Endothelial cell of umbilical vein (primary cell): ENCODE data around the gene CFAP100. TPM values are rescaled to one million over a fixed set of nuclear protein-coding genes. Genes with fewer than 3 reads are reported as not detected.

Experiments
- BruUV-seq: library from RNA; stranded (reverse); fragments of 400-500 nt; replicated peaks from 2 replicates; lab custom pipeline; 2021; lab: Mats Ljungman, UMichigan
- CTCF ChIA-PET: fragments of 300-600, 350-600 bp; sonication (Branson Sonifier 250); formaldehyde crosslinking; loops from one replicate; lab custom pipeline; 2021; ENCODE audit warnings: antibody characterized with exemption, inconsistent platforms; lab: Charles Lee
- POLR2A ChIA-PET: fragments of 300-600, 350-600 bp; sonication (Branson Sonifier 250); formaldehyde crosslinking; loops from one replicate; lab custom pipeline; 2021; ENCODE audit warnings: antibody characterized with exemption, inconsistent platforms; lab: Charles Lee
- DNase-seq: peaks from one replicate; pipeline ENCODE4 v3.0.0-alpha.2; 2011; ENCODE audit warnings: low read depth, low spot score
- FAIRE-seq: peaks from 2 replicates; lab custom pipeline; 2011; peaks lifted over from hg19 to GRCh38; lab: Jason Lieb, UNC
- H2AFZ ChIP-seq: 2 replicates; pipeline ENCODE4 v1.6.0; 2012; ENCODE audit warnings: low read depth, low read length, control low read depth, inconsistent platforms
- H3K27ac ChIP-seq: 2 replicates; pipeline ENCODE4 v1.5.1; 2011; ENCODE audit warnings: low read depth, mild to moderate bottlenecking, control low read depth, low read length, moderate library complexity; ENCODE audit not compliant: insufficient read depth
- H3K27me3 ChIP-seq, 2 experiments: 2 replicates each; pipeline versions ENCODE4 v1.6.0 to v1.6.1; 2011; ENCODE audit warnings: low read length in 2 of 2, mixed read lengths in 1 of 2; ENCODE audit not compliant: control insufficient read depth in 2 of 2, insufficient read depth in 2 of 2
- H3K36me3 ChIP-seq, 2 experiments: 2 replicates in 1 of 2; 3 replicates in 1 of 2; pipeline ENCODE4 v1.5.1; 2011; ENCODE audit warnings: low read length in 2 of 2, mild to moderate bottlenecking in 1 of 2, moderate library complexity in 1 of 2; ENCODE audit not compliant: control insufficient read depth in 2 of 2, insufficient read depth in 2 of 2; ENCODE audit errors: extremely low read depth in 1 of 2
- H3K4me1 ChIP-seq: 3 replicates; pipeline ENCODE4 v1.5.1; 2011; ENCODE audit warnings: mild to moderate bottlenecking, low read length; ENCODE audit not compliant: control insufficient read depth, insufficient read depth; ENCODE audit errors: extremely low read depth
- H3K4me2 ChIP-seq: 2 replicates; pipeline ENCODE4 v1.6.1; 2011; ENCODE audit warnings: low read length, control low read depth, mixed read lengths; ENCODE audit not compliant: insufficient read depth
- H3K4me3 ChIP-seq, 3 experiments: fragments of 200-600 bp in 1 of 3; sonication (generic), shearing (Covaris generic) in 1 of 3; replicated peaks in 1 of 3; 2 replicates each; pipeline ENCODE4 v1.5.1; 2011 to 2016; ENCODE audit warnings: control low read depth in 3 of 3, low read length in 3 of 3, mild to moderate bottlenecking in 2 of 3, inconsistent platforms in 1 of 3, low read depth in 1 of 3, moderate library complexity in 1 of 3; ENCODE audit not compliant: insufficient read depth in 1 of 3
- H3K79me2 ChIP-seq: 2 replicates; pipeline ENCODE4 v1.6.0; 2012; ENCODE audit warnings: low read length, inconsistent platforms; ENCODE audit not compliant: control insufficient read depth, insufficient read depth
- H3K9ac ChIP-seq: replicated peaks from 2 replicates; pipeline ENCODE3; 2011; ENCODE audit warnings: low read length, control low read depth; ENCODE audit not compliant: insufficient read depth; ENCODE audit errors: extremely low read depth
- H3K9me1 ChIP-seq: replicated peaks from 3 replicates; pipeline ENCODE4 v1.6.0; 2011; ENCODE audit warnings: mild to moderate bottlenecking, low read length; ENCODE audit not compliant: control insufficient read depth, insufficient read depth; ENCODE audit errors: extremely low read depth
- H3K9me3 ChIP-seq: replicated peaks from 2 replicates; pipeline ENCODE4 v1.5.1; 2012; ENCODE audit warnings: low read length, inconsistent platforms; ENCODE audit not compliant: control insufficient read depth, insufficient read depth
- H4K20me1 ChIP-seq: replicated peaks from 2 replicates; pipeline ENCODE3; 2011; ENCODE audit warnings: mild to moderate bottlenecking, low read length; ENCODE audit not compliant: control insufficient read depth, insufficient read depth; ENCODE audit errors: extremely low read depth
- CTCF ChIP-seq, 2 donors: IDR thresholded peaks; 1 replicate in 1 of 2; 2 replicates in 1 of 2; pipeline ENCODE4 v1.5.1; 2011; ENCODE audit warnings: low read length in 2 of 2, mild to moderate bottlenecking in 2 of 2, moderate library complexity in 2 of 2, control low read depth in 1 of 2, inconsistent platforms in 1 of 2, low read depth in 1 of 2; ENCODE audit not compliant: insufficient read depth in 1 of 2; ENCODE audit errors: extremely low read depth in 1 of 2
- EZH2 ChIP-seq: IDR thresholded peaks from 2 replicates; pipeline ENCODE4 v1.6.1; 2012; ENCODE audit warnings: borderline replicate concordance, low read depth, mild to moderate bottlenecking, moderate library complexity, low read length, inconsistent platforms; ENCODE audit not compliant: severe bottlenecking
- FOS ChIP-seq: IDR thresholded peaks from 2 replicates; pipeline ENCODE4 v1.6.1; 2011; ENCODE audit warnings: mild to moderate bottlenecking, low read length, moderate library complexity, borderline replicate concordance; ENCODE audit not compliant: insufficient read depth
- GATA2 ChIP-seq: IDR thresholded peaks from 2 replicates; pipeline ENCODE4 v1.7.0; 2011; ENCODE audit warnings: low read depth, mild to moderate bottlenecking, moderate library complexity, mixed read lengths, low read length; ENCODE audit not compliant: insufficient read length, insufficient read depth
- JUN ChIP-seq: IDR thresholded peaks from 2 replicates; pipeline ENCODE4 v1.6.1; 2011; ENCODE audit warnings: borderline replicate concordance, low read depth; ENCODE audit not compliant: insufficient read length, insufficient read depth
- MYC ChIP-seq: IDR thresholded peaks from one replicate; pipeline ENCODE4 v1.6.1; 2011; ENCODE audit warnings: mild to moderate bottlenecking, low read depth, low read length
- POLR2A ChIP-seq: IDR thresholded peaks from 2 replicates; pipeline ENCODE4 v1.6.1; 2012; ENCODE audit warnings: low read depth, mild to moderate bottlenecking, control low read depth, low read length
- POLR2AphosphoS5 ChIP-seq: IDR thresholded peaks from 2 replicates; pipeline ENCODE4 v1.6.1; 2012; ENCODE audit warnings: low read depth, mild to moderate bottlenecking, control low read depth, low read length, moderate library complexity; ENCODE audit not compliant: insufficient read depth
- dilution Hi-C: fragments of 300-500 bp; cut with MboI; formaldehyde crosslinking; loops from one replicate; pipeline ENCODE4 v1.15.0; 2019; ENCODE audit warnings: low sequenced_read_pairs; ENCODE audit not compliant: extremely low pct_ligation_motif_present
- intact Hi-C: fragments of 100-400 bp; cut with micrococcal nuclease; formaldehyde crosslinking; loops from one replicate; pipeline ENCODE4 v1.10.0; 2022
- polyA plus RNA-seq, 4 experiments: library from polyadenylated mRNA; depleted of rRNA in 3 of 4; stranded (reverse) in 3 of 4; unstranded in 1 of 4; fragments of >200 nt; gene quantifications; 2 replicates each; pipeline versions ENCODE4 v1.2.1 to v1.2.3, GENCODE V29; 2011 to 2012; ENCODE audit warnings: missing spikeins in 1 of 4
- total RNA-seq: library from RNA; stranded (reverse); gene quantifications from 2 replicates; pipeline ENCODE4 v1.2.3, GENCODE V29; 2021
- TF ChIP-seq, protein P1 (sequence below): IDR thresholded peaks from 2 replicates; pipeline ENCODE4 v1.6.1; 2011; ENCODE audit not compliant: insufficient read depth, insufficient read length

Gene CFAP100
- total and polyA plus RNA-seq, 2 donors (not counting 3 experiments of a cell fraction or from before 2014, with no cell fraction given) = not detected

DNA sequence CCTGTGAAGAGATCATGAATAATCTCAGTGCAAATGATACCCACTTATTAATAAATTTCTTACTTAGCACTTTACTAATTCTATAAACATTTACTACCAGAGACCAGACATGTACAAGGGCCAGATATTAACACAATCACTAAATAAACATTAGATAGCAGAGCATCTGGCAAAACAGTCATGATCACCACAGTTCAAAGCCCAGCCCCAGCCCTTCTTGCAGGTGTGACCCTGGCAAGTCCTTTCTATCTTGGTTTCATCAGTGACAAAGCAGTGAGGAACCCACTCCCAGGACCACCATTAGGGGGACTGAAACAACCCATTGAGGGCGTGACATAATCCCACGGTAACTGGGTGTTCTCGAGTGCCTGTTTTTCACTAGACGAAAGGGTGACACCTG lies 69.4 kb downstream of the CFAP100 start:
- no TSS peak for BruUV-seq
- H3K9ac ChIP-seq = no peak overlapping the region
- no peak overlapping the region for H3K4me3 ChIP-seq
- ChIA-PET CTCF (no interaction called here), POLR2A (no interaction called here)
- no peaks in the 10 kb centered on the region for H3K9me3 ChIP-seq
- H3K36me3 ChIP-seq = peaks cover 21 to 67% of the 10 kb centered on the region in 2 experiments
- dilution Hi-C loops = no loop called here
- peaks cover 14% of the 10 kb centered on the region for H3K79me2 ChIP-seq
- no peak overlapping the region for H3K4me2 ChIP-seq
- H3K27me3 ChIP-seq = no peaks in the 10 kb centered on the region
- H3K27ac ChIP-seq = no peak overlapping the region
- no peaks in the 10 kb centered on the region for H3K9me1 ChIP-seq
- TF ChIP-seq EZH2 (no peak), POLR2A (no peak), JUN (no peak), GATA2 (no peak), MYC (no peak), FOS (no peak), CTCF (IDR thresholded peaks at IDR 0.05; ENCODE audit: extremely low read depth in 1 of 2, insufficient read depth in 1 of 2, low read depth in 1 of 2, low read length in 2 of 2) (no peak), POLR2AphosphoS5 (no peak)
- TF ChIP-seq, protein P1, sequence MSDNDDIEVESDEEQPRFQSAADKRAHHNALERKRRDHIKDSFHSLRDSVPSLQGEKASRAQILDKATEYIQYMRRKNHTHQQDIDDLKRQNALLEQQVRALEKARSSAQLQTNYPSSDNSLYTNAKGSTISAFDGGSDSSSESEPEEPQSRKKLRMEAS = no peak
- H4K20me1 ChIP-seq = no peaks in the 10 kb centered on the region
- FAIRE-seq (no peak), DNase-seq (no peak)
- H3K4me1 ChIP-seq = no peaks in the 10 kb centered on the region
- H2AFZ ChIP-seq = no peak overlapping the region
- intact Hi-C loops = no loop called here
